A549 (cell line): ENCODE results near the gene ITSN1. TPM values are rescaled to one million over a fixed set of nuclear protein-coding genes. Genes with fewer than 3 reads are reported as not detected.
"Not testable (repeated sequence)": the region's sequence is repeated elsewhere in the genome, so short reads cannot be mapped to it uniquely, and the experiment has no call there.

ENCODE experiments used
- ATAC-seq, 2 experiments: fragments of 200-7000 bp in 1 of 2; fragments of >200 bp in 1 of 2; cut with Nextera tagmentation in 1 of 2; cut with Tn5 transposase in 1 of 2; 3 replicates each; pipeline versions ENCODE4 v1.8.0 to v1.9.1; 2018 to 2020; ENCODE audit warnings: mild to moderate bottlenecking in 1 of 2, moderate library complexity in 1 of 2
- CTCF ChIA-PET: fragments of 300-600 bp; sonication (Branson Sonifier 250); formaldehyde crosslinking; extraction: SDS; loops from one replicate; lab custom pipeline; 2021; ENCODE audit warnings: antibody characterized with exemption, inconsistent platforms; lab: Yijun Ruan, JAX
- POLR2A ChIA-PET: fragments of 350-600 bp; formaldehyde crosslinking; extraction: SDS; loops from one replicate; lab custom pipeline; 2021; ENCODE audit warnings: antibody characterized with exemption, inconsistent platforms; lab: Yijun Ruan, JAX
- DNase-seq, 2 experiments: peaks; one replicate each; pipeline versions ENCODE4 v3.0.0 to v3.0.0-alpha.2; 2011 to 2016; ENCODE audit warnings: low read depth in 1 of 2, low spot score in 1 of 2
- FAIRE-seq: peaks from 2 replicates; lab custom pipeline; 2011; peaks lifted over from hg19 to GRCh38; lab: Jason Lieb, UNC
- H3K27ac ChIP-seq, 2 experiments: fragments of >200 bp; sonication (Bioruptor Twin); formaldehyde crosslinking; 3 replicates each; pipeline ENCODE4 v1.5.1; 2016 to 2017
- H3K4me1 ChIP-seq: fragments of >200 bp; sonication (Bioruptor Twin); formaldehyde crosslinking; 3 replicates; pipeline ENCODE4 v1.6.1; 2016
- H3K4me2 ChIP-seq: fragments of >200 bp; sonication (Bioruptor Twin); formaldehyde crosslinking; 3 replicates; pipeline ENCODE4 v1.6.1; 2016
- H3K4me3 ChIP-seq: fragments of >200 bp; sonication (Bioruptor Twin); formaldehyde crosslinking; 3 replicates; pipeline ENCODE4 v1.5.1; 2016
- H3K9me3 ChIP-seq: fragments of >200 bp; sonication (Bioruptor Twin); formaldehyde crosslinking; 3 replicates; pipeline ENCODE4 v1.6.1; 2016
- ATOH8 ChIP-seq: fragments of 250-450 bp; sonication (Bioruptor Pico); IDR thresholded peaks from 2 replicates; pipeline ENCODE4 v1.5.0; 2020; ENCODE audit warnings: low read depth, mild to moderate bottlenecking, moderate library complexity
- BHLHE40 ChIP-seq: IDR thresholded peaks from 2 replicates; pipeline ENCODE4 v1.6.1; 2012; ENCODE audit warnings: low read depth, low read length, inconsistent platforms
- CBX2 ChIP-seq: fragments of 200-600 bp; sonication (generic); IDR thresholded peaks from 2 replicates; pipeline ENCODE4 v1.6.1; 2016; ENCODE audit warnings: low read depth, mild to moderate bottlenecking, borderline replicate concordance
- CHD4 ChIP-seq: fragments of 200-600 bp; sonication (generic); IDR thresholded peaks from 2 replicates; pipeline ENCODE4 v1.6.1; 2016; ENCODE audit warnings: antibody characterized with exemption, mild to moderate bottlenecking, borderline replicate concordance
- E2F6 ChIP-seq: IDR thresholded peaks from 2 replicates; pipeline ENCODE4 v1.6.1; 2012; ENCODE audit warnings: low read depth, borderline replicate concordance
- EHF ChIP-seq: fragments of 250-450 bp; sonication (Bioruptor Pico); IDR thresholded peaks from 2 replicates; pipeline ENCODE4 v1.5.0; 2020; ENCODE audit warnings: mild to moderate bottlenecking
- FOSB ChIP-seq: fragments of 250-450 bp; sonication (Bioruptor Pico); IDR thresholded peaks from 2 replicates; pipeline ENCODE4 v1.5.0; 2020; ENCODE audit warnings: mild to moderate bottlenecking, moderate library complexity
- HDAC2 ChIP-seq: fragments of 200-600 bp; sonication (generic); IDR thresholded peaks from 2 replicates; pipeline ENCODE4 v1.6.1; 2016
- HES2 ChIP-seq: fragments of >200 bp; sonication (Bioruptor Twin); formaldehyde crosslinking; IDR thresholded peaks from 2 replicates; pipeline ENCODE4 v1.6.1; 2016
- HMGXB4 ChIP-seq: fragments of 250-450 bp; sonication (Bioruptor Pico); IDR thresholded peaks from 2 replicates; pipeline ENCODE4 v1.5.0; 2021; ENCODE audit warnings: mild to moderate bottlenecking, moderate library complexity, borderline replicate concordance
- HOXA7 ChIP-seq: fragments of 250-450 bp; sonication (Bioruptor Pico); IDR thresholded peaks from 2 replicates; pipeline ENCODE4 v1.5.0; 2020; ENCODE audit warnings: mild to moderate bottlenecking, moderate library complexity
- JUN ChIP-seq, 2 experiments: fragments of >200 bp; sonication (Bioruptor Twin); formaldehyde crosslinking; IDR thresholded peaks; 2 replicates in 1 of 2; 3 replicates in 1 of 2; pipeline ENCODE4 v1.6.1; 2016 to 2017
- MAX ChIP-seq: IDR thresholded peaks from 2 replicates; pipeline ENCODE4 v1.6.1; 2012
- NFE2L2 ChIP-seq: fragments of 150-350 bp; conservative IDR thresholded peaks from 2 replicates; pipeline ENCODE4 v1.6.1; 2014; ENCODE audit warnings: low read length
- PBX3 ChIP-seq: IDR thresholded peaks from 2 replicates; pipeline ENCODE4 v1.6.1; 2012
- SMC3 ChIP-seq: fragments of >200 bp; sonication (Bioruptor Twin); formaldehyde crosslinking; IDR thresholded peaks from 3 replicates; pipeline ENCODE4 v1.6.1; 2018; ENCODE audit warnings: inconsistent platforms
- TFCP2L1 ChIP-seq: fragments of 250-450 bp; sonication (Bioruptor Pico); IDR thresholded peaks from 2 replicates; pipeline ENCODE4 v1.5.0; 2021; ENCODE audit warnings: mild to moderate bottlenecking
- USF2 ChIP-seq: fragments of 450-650 bp; IDR thresholded peaks from 2 replicates; pipeline ENCODE4 v1.6.1; 2014; ENCODE audit warnings: antibody characterized with exemption
- ZC3H11A ChIP-seq: fragments of 450-650 bp; IDR thresholded peaks from 2 replicates; pipeline ENCODE4 v1.6.1; 2014; ENCODE audit warnings: antibody characterized with exemption, mild to moderate bottlenecking
- ZNF302 ChIP-seq: fragments of 250-450 bp; sonication (Bioruptor Pico); IDR thresholded peaks from 2 replicates; pipeline ENCODE4 v1.9.0; 2021; ENCODE audit warnings: inconsistent platforms, mild to moderate bottlenecking, moderate library complexity
- WGBS: methylation state at CpG from one replicate; pipeline ENCODE4 v1.1.6; 2017; ENCODE audit errors: missing lambda C conversion rate; 5-methylcytosine and 5-hydroxymethylcytosine counted together
- polyA plus RNA-seq, 4 experiments: library from polyadenylated mRNA; depleted of rRNA in 3 of 4; stranded (reverse); fragments of >200 nt; fragmentation: RNase III in 1 of 4; extraction: RNeasy Plus Mini Kit Qiagen cat#74134 plus additional on column Dnase treatment in 1 of 4; gene quantifications; 2 replicates in 3 of 4; 3 replicates in 1 of 4; pipeline ENCODE4 v1.2.3, GENCODE V29; 2011 to 2017

The ITSN1 gene
- polyA plus RNA-seq, 2 of the 4 experiments (the other 2 are of a cell fraction) = 15.2 to 23.7 TPM

- POLR2A ChIA-PET = no interaction called here
- Histone ChIP-seq H3K27ac (no peak overlapping the region), H3K9me3 (no peaks in the 10 kb centered on the region), H3K4me3 (no peak overlapping the region), H3K4me2 (no peak overlapping the region), H3K4me1 (peaks cover 5% of the 10 kb centered on the region; the same call in 2 of the 3 replicates)
- ATAC-seq = no peak
- no peak for TF ChIP-seq HMGXB4
- no peak for TF ChIP-seq BHLHE40
- no peak for TF ChIP-seq TFCP2L1
- no peak for TF ChIP-seq PBX3
- no peak for TF ChIP-seq HOXA7 (CRISPR knock-in tag)
- no peak for TF ChIP-seq ZNF302 (CRISPR knock-in tag)
- no peak for TF ChIP-seq JUN (IDR thresholded peaks at IDR 0.05)
- FAIRE-seq = no peak
- CTCF ChIA-PET = no interaction called here
- 87% methylated on average over 8 of the region's 8 CpGs for WGBS
- DNase-seq = no peak
Measured at GRCh38 chr21:33673473-33673872, 31.2 kb downstream of the ITSN1 start.

GRCh38 chr21:33674226-33674625 lies 31.9 kb downstream of the ITSN1 start:
- POLR2A ChIA-PET = no interaction called here
- Histone ChIP-seq H3K9me3 (no peaks in the 10 kb centered on the region), H3K4me3 (no peak overlapping the region), H3K4me2 (no peak overlapping the region)
- no peak for ATAC-seq
- no peak for TF ChIP-seq ATOH8 (CRISPR knock-in tag)
- no peak for TF ChIP-seq MAX
- no peak for TF ChIP-seq EHF (CRISPR knock-in tag)
- no peak for TF ChIP-seq CHD4
- no peak for TF ChIP-seq FOSB
- no peak for TF ChIP-seq HDAC2
- TF ChIP-seq NFE2L2 = no peak
- TF ChIP-seq CBX2 = no peak
- TF ChIP-seq USF2 = no peak
- no peak for TF ChIP-seq ZC3H11A
- TF ChIP-seq HOXA7 (CRISPR knock-in tag) = no peak
- no peak for TF ChIP-seq TFCP2L1
- no peak for TF ChIP-seq SMC3
- TF ChIP-seq HES2 = no peak
- no peak for TF ChIP-seq PBX3
- no peak for TF ChIP-seq E2F6
- TF ChIP-seq, all 56 proteins: peak for 0
- no peak for FAIRE-seq
- Histone ChIP-seq H3K27ac (no peak overlapping the region), H3K4me1 (peaks cover 12% of the 10 kb centered on the region; the same call in 2 of the 3 replicates)
- CTCF ChIA-PET = no interaction called here
- 85% methylated on average over 1 of the region's 1 CpG for WGBS
- DNase-seq = no peak

- ATAC-seq, H3K4me2 ChIP-seq, CTCF ChIA-PET, H3K9me3 ChIP-seq, H3K27ac ChIP-seq, H3K4me3 ChIP-seq, FAIRE-seq, DNase-seq, POLR2A ChIA-PET: not testable (repeated sequence)
- WGBS = 85% methylated on average over 3 of the region's 5 CpGs
- peaks cover 14% of the 10 kb centered on the region; the same call in 2 of the 3 replicates for H3K4me1 ChIP-seq
Measured at GRCh38 chr21:33676666-33677065, 34.4 kb downstream of the ITSN1 start.
